Glutamatergic neuron (in vitro differentiated cells): ENCODE measurements around the gene RING1. TPM values are rescaled to one million over a fixed set of nuclear protein-coding genes. Genes with fewer than 3 reads are reported as not detected.

Source experiments
- DNase-seq: peaks from one replicate; pipeline ENCODE4 v3.0.0; 2022
- H3K27ac Mint-ChIP-seq: one replicate; pipeline ENCODE4 v1.8.0; 2020; ENCODE audit warnings: mild to moderate bottlenecking, mixed read lengths, inconsistent platforms; ENCODE audit not compliant: unreplicated experiment
- H3K27me3 Mint-ChIP-seq: one replicate; pipeline ENCODE4 v1.8.0; 2020; ENCODE audit warnings: mild to moderate bottlenecking, moderate library complexity, mixed read lengths, inconsistent platforms; ENCODE audit not compliant: unreplicated experiment
- H3K36me3 Mint-ChIP-seq: one replicate; pipeline ENCODE4 v1.8.0; 2020; ENCODE audit warnings: mild to moderate bottlenecking, mixed read lengths, inconsistent platforms; ENCODE audit not compliant: unreplicated experiment
- H3K4me1 Mint-ChIP-seq: one replicate; pipeline ENCODE4 v1.8.0; 2020; ENCODE audit warnings: mild to moderate bottlenecking, low read depth, mixed read lengths, inconsistent platforms; ENCODE audit not compliant: unreplicated experiment
- H3K4me3 Mint-ChIP-seq: one replicate; pipeline ENCODE4 v1.8.0; 2020; ENCODE audit warnings: mild to moderate bottlenecking, mixed read lengths, inconsistent platforms; ENCODE audit not compliant: unreplicated experiment
- H3K9me3 Mint-ChIP-seq: one replicate; pipeline ENCODE4 v1.8.0; 2020; ENCODE audit warnings: mild to moderate bottlenecking, moderate library complexity, mixed read lengths, inconsistent platforms; ENCODE audit not compliant: unreplicated experiment
- total RNA-seq: library from RNA; stranded (reverse); fragmentation: NEBNext Ultra II Directional; extraction: Animal tissue kit (Norgen Biotek cat#: 25700); gene quantifications from one replicate; pipeline ENCODE4 v1.2.1, GENCODE V29; 2021; ENCODE audit not compliant: unreplicated experiment
- TF ChIP-seq, protein P1 (sequence below): fragments of 200-600 bp; sonication (generic); IDR thresholded peaks from one replicate; pipeline ENCODE4 v1.5.0; 2021; ENCODE audit not compliant: partially characterized antibody, unreplicated experiment

The RING1 gene
- total RNA-seq, 1 donor from 2014 or later: 37.3 TPM

DNA sequence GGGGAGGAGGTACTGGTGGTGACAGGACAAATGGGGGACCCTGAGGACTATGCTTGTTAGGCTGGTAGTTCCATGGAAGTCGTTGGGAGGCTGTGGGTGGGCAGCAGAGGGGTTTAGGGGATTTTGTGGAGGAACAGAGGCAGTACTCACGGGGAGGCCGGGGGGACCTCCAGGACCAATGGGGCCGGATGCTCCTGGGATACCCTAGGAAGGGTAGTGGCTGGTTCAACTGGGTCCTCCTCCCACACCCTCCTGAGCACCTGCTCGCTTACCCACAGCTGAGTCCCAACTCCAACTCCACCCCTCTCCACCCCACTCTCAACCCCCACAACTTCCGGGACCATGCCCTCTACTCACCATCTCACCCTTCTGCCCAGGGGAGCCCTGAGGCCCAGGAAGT lies 41.9 kb upstream of the RING1 start:
- TF ChIP-seq, protein P1, sequence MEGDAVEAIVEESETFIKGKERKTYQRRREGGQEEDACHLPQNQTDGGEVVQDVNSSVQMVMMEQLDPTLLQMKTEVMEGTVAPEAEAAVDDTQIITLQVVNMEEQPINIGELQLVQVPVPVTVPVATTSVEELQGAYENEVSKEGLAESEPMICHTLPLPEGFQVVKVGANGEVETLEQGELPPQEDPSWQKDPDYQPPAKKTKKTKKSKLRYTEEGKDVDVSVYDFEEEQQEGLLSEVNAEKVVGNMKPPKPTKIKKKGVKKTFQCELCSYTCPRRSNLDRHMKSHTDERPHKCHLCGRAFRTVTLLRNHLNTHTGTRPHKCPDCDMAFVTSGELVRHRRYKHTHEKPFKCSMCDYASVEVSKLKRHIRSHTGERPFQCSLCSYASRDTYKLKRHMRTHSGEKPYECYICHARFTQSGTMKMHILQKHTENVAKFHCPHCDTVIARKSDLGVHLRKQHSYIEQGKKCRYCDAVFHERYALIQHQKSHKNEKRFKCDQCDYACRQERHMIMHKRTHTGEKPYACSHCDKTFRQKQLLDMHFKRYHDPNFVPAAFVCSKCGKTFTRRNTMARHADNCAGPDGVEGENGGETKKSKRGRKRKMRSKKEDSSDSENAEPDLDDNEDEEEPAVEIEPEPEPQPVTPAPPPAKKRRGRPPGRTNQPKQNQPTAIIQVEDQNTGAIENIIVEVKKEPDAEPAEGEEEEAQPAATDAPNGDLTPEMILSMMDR: no peak
- Mint-ChIP-seq H3K4me3 (no peak overlapping the region), H3K4me1 (no peaks in the 10 kb centered on the region), H3K27me3 (peaks cover 10% of the 10 kb centered on the region), H3K9me3 (peaks cover 3% of the 10 kb centered on the region), H3K27ac (no peak overlapping the region), H3K36me3 (no peaks in the 10 kb centered on the region)
- no peak for DNase-seq

DNA sequence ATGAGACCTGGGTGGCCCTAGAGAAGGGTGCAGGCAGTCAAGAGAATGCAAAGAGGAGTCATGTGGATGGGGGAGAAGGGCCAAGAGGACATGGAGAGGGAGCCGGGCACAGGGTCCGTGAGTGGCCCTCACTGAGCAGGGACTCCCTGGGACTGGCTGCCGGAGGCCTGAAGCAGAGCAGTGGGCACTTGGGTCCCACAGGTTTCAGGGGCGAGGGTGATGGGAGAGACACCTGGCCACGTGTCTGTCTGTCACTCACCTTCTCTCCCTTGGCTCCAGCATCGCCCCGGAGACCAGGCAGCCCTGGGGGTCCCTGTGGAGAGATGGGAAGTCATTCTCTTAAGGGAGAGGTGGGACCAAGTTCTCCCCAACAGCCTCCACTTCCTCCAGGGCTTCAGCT lies 41.5 kb upstream of the RING1 start:
- Mint-ChIP-seq H3K27ac (no peak overlapping the region), H3K9me3 (peaks cover 3% of the 10 kb centered on the region), H3K4me3 (no peak overlapping the region), H3K27me3 (peaks cover 10% of the 10 kb centered on the region), H3K4me1 (no peaks in the 10 kb centered on the region), H3K36me3 (no peaks in the 10 kb centered on the region)
- TF ChIP-seq, protein P1: no peak
- no peak for DNase-seq

GRCh38 chr6:33167374-33168283 lies 40.7 kb upstream of the RING1 start:
- Mint-ChIP-seq H3K9me3 (no peaks in the 10 kb centered on the region), H3K4me3 (no peak overlapping the region), H3K27ac (no peak overlapping the region), H3K4me1 (no peaks in the 10 kb centered on the region), H3K27me3 (peaks cover 10% of the 10 kb centered on the region), H3K36me3 (no peaks in the 10 kb centered on the region)
- TF ChIP-seq, protein P1: no peak
- DNase-seq: no peak

GRCh38 chr6:33168284-33168601 lies 40.1 kb upstream of the RING1 start:
- H3K27me3 Mint-ChIP-seq: peaks cover 10% of the 10 kb centered on the region
- no peak for DNase-seq
- H3K4me3 Mint-ChIP-seq: no peak overlapping the region
- no peaks in the 10 kb centered on the region for H3K4me1 Mint-ChIP-seq
- TF ChIP-seq, protein P1: no peak
- H3K36me3 Mint-ChIP-seq: no peaks in the 10 kb centered on the region
- H3K9me3 Mint-ChIP-seq: no peaks in the 10 kb centered on the region
- no peak overlapping the region for H3K27ac Mint-ChIP-seq

DNA sequence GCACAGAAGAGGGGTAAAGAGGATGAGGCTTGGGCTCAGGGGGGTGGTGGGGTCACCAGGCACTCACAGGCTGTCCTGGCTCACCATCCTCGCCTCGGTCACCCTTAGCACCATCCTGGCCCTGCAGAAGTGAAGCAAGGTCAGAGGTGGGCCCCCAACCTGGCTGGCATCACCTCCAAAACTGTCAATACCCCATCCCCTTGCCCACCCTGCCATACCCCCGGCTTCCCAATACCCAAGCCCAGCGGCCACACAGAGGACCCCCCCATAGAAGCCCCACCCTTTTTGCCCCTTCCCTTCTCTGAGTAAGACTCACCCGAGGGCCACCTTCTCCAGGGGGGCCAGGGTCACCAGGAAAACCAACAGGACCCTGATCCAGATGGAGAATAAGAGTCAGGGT lies 39.7 kb upstream of the RING1 start:
- no peaks in the 10 kb centered on the region for H3K9me3 Mint-ChIP-seq
- no peak for DNase-seq
- H3K36me3 Mint-ChIP-seq: no peaks in the 10 kb centered on the region
- H3K27me3 Mint-ChIP-seq: peaks cover 10% of the 10 kb centered on the region
- no peaks in the 10 kb centered on the region for H3K4me1 Mint-ChIP-seq
- TF ChIP-seq, protein P1: no peak
- H3K27ac Mint-ChIP-seq: no peak overlapping the region
- H3K4me3 Mint-ChIP-seq: no peak overlapping the region
